Measurements from ENCODE around the gene PSMC5. TPM values are rescaled to one million over a fixed set of nuclear protein-coding genes. Genes with fewer than 3 reads are reported as not detected.
A peak's percentile ranks its signal among the peaks of the same experiment; 100 is the strongest.

PSMC5 gene
- total RNA-seq, 2 donors from 2014 or later: 137 TPM

DNA sequence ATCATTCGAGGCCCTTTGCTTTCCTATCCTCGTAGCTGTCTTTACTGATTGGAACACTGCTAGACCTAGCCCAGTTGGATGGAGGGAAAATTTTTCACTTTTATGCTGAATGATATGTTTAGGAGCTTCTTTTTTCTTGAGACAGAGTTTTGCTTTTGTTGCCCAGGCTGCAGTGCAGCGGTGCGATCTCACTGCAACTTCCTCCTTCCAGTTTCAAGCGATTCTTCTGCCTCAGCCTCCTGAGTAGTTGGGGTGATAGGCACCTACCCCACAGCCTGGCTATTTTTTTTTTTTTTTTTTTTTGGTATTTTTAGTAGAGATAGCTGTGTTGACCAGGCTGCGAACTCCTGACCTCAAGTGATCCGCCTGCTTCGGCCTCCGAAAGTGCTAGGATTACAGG, 17.3 kb upstream of the PSMC5 start:
- no peak overlapping the region for H3K4me3 Mint-ChIP-seq
- Histone ChIP-seq H3K27ac (ENCODE audit: low read depth, low read length) (no peak overlapping the region), H3K36me3 (ENCODE audit: control insufficient read depth, insufficient read depth, low read length) (peaks cover 99% of the 10 kb centered on the region), H3K27me3 (ENCODE audit: control insufficient read depth, insufficient read depth, low read length, poor library complexity, severe bottlenecking) (no peaks in the 10 kb centered on the region), H3K4me1 (ENCODE audit: control insufficient read depth, insufficient read depth, low read length) (no peaks in the 10 kb centered on the region), H3K9me3 (ENCODE audit: control insufficient read depth, low read length) (no peaks in the 10 kb centered on the region), H3K9ac (ENCODE audit: extremely low read depth, low read length, poor library complexity, severe bottlenecking) (no peak overlapping the region), H3K4me3 (ENCODE audit: low read length) (no peak overlapping the region)
- 97 to 100% methylated on average over 4 to 8 of the region's 9 CpGs for WGBS, 2 experiments (ENCODE audit: insufficient coverage in 1 of 2, insufficient read length in 1 of 2)
- peak overlapping the region; percentile 69 for H3K27ac Mint-ChIP-seq
- no peak for DNase-seq
- H3K36me3 Mint-ChIP-seq (ENCODE audit: low read depth): peaks cover 87% of the 10 kb centered on the region
- peaks cover 3% of the 10 kb centered on the region for H3K4me1 Mint-ChIP-seq
- no peaks in the 10 kb centered on the region for H3K9me3 Mint-ChIP-seq
- TF ChIP-seq, protein P1, sequence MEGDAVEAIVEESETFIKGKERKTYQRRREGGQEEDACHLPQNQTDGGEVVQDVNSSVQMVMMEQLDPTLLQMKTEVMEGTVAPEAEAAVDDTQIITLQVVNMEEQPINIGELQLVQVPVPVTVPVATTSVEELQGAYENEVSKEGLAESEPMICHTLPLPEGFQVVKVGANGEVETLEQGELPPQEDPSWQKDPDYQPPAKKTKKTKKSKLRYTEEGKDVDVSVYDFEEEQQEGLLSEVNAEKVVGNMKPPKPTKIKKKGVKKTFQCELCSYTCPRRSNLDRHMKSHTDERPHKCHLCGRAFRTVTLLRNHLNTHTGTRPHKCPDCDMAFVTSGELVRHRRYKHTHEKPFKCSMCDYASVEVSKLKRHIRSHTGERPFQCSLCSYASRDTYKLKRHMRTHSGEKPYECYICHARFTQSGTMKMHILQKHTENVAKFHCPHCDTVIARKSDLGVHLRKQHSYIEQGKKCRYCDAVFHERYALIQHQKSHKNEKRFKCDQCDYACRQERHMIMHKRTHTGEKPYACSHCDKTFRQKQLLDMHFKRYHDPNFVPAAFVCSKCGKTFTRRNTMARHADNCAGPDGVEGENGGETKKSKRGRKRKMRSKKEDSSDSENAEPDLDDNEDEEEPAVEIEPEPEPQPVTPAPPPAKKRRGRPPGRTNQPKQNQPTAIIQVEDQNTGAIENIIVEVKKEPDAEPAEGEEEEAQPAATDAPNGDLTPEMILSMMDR (conservative IDR thresholded peaks at IDR 0.05): no peak
- H3K27me3 Mint-ChIP-seq (ENCODE audit: insufficient read depth): no peaks in the 10 kb centered on the region

GRCh38 chr17:63816123-63816522, 11.1 kb upstream of the PSMC5 start:
- Histone ChIP-seq H3K36me3 (ENCODE audit: control insufficient read depth, insufficient read depth, low read length) (peaks cover 98% of the 10 kb centered on the region), H3K9me3 (ENCODE audit: control insufficient read depth, low read length) (no peaks in the 10 kb centered on the region), H3K9ac (ENCODE audit: extremely low read depth, low read length, poor library complexity, severe bottlenecking) (no peak overlapping the region), H3K27ac (ENCODE audit: low read depth, low read length) (no peak overlapping the region), H3K27me3 (ENCODE audit: control insufficient read depth, insufficient read depth, low read length, poor library complexity, severe bottlenecking) (no peaks in the 10 kb centered on the region), H3K4me3 (ENCODE audit: low read length) (no peak overlapping the region), H3K4me1 (ENCODE audit: control insufficient read depth, insufficient read depth, low read length) (no peaks in the 10 kb centered on the region)
- no peak overlapping the region for H3K4me3 Mint-ChIP-seq
- peaks cover 3% of the 10 kb centered on the region for H3K4me1 Mint-ChIP-seq
- WGBS, 2 experiments (ENCODE audit: insufficient coverage in 1 of 2, insufficient read length in 1 of 2): 94 to 100% methylated on average over 1 to 2 of the region's 2 CpGs
- H3K27me3 Mint-ChIP-seq (ENCODE audit: insufficient read depth): no peaks in the 10 kb centered on the region
- no peaks in the 10 kb centered on the region for H3K9me3 Mint-ChIP-seq
- no peak overlapping the region for H3K27ac Mint-ChIP-seq
- peaks cover 97% of the 10 kb centered on the region for H3K36me3 Mint-ChIP-seq (ENCODE audit: low read depth)
- TF ChIP-seq, protein P1 (conservative IDR thresholded peaks at IDR 0.05): no peak
- no peak for DNase-seq

DNA sequence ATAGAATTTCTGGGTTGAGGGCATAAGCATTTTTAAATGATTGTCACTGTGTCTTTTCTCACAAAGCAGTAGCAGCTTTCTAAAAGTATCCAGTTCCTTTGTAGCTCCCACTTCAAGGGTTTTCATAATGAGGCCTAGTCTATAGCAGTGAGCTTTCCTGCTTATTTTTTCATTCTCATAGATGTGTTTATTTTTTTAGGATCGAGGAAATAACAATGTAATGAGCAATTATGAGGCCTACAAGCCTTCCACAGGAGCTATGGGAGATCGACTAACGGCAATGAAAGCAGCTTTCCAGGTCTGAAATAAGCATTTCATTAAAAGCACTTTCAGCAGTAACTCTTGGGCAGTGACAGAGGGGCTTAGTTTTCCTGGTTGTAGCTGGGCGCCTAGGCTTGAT, 10.6 kb upstream of the PSMC5 start:
- H3K36me3 Mint-ChIP-seq (ENCODE audit: low read depth): peaks cover 95% of the 10 kb centered on the region
- no peak overlapping the region for H3K27ac ChIP-seq (ENCODE audit: low read depth, low read length)

More for the DNA sequence above, 10.6 kb upstream of the PSMC5 start:
- TF ChIP-seq, protein P1 (conservative IDR thresholded peaks at IDR 0.05): no peak
- Histone ChIP-seq H3K4me1 (ENCODE audit: control insufficient read depth, insufficient read depth, low read length) (no peaks in the 10 kb centered on the region), H3K9me3 (ENCODE audit: control insufficient read depth, low read length) (no peaks in the 10 kb centered on the region), H3K36me3 (ENCODE audit: control insufficient read depth, insufficient read depth, low read length) (peaks cover 98% of the 10 kb centered on the region), H3K4me3 (ENCODE audit: low read length) (no peak overlapping the region), H3K9ac (ENCODE audit: extremely low read depth, low read length, poor library complexity, severe bottlenecking) (no peak overlapping the region), H3K27me3 (ENCODE audit: control insufficient read depth, insufficient read depth, low read length, poor library complexity, severe bottlenecking) (no peaks in the 10 kb centered on the region)
- Mint-ChIP-seq H3K9me3 (no peaks in the 10 kb centered on the region), H3K4me3 (no peak overlapping the region), H3K4me1 (peaks cover 3% of the 10 kb centered on the region), H3K27me3 (ENCODE audit: insufficient read depth) (no peaks in the 10 kb centered on the region), H3K27ac (no peak overlapping the region)
- 95% methylated on average over 3 to 4 of the region's 4 CpGs for WGBS, 2 experiments (ENCODE audit: insufficient coverage in 1 of 2, insufficient read length in 1 of 2)
- no peak for DNase-seq
